ENCODE results near the gene ALDH4A1.
A peak's percentile ranks its signal among the peaks of the same experiment; 100 is the strongest.
"Not testable (repeated sequence)": the region's sequence is repeated elsewhere in the genome, so short reads cannot be mapped to it uniquely, and the experiment has no call there.

ALDH4A1 gene

DNA sequence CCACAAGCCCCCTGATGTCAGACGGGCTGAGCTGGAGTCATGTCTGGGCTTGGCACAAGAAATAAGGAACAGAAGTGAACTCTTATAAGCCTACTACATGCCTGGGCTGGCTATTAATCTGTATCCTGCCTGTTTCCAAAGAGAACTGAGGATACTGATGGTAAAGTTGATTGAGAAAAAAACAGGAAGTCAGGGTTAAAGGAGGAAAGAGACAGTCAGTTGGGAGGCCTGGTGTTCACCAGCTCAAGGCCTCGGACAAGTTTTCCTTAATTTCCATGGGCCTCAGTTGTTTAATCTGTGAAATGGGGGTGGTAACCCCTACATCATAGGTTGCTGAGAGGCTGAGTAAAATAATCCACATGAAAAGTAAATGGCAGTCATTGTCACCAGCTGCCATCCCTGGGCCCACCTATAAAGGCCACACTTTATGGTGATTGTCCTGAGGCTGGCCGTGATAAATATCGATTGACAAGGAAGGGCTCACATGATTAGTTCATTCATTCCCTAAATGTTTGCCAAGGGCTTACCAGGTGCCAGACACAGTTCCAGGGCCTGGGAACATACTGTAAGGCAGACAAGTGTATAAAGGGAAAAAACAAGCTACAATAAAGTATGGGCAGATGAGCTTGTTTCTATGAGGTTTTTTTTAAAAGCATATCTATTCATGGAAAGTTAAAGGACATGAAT, 2.8 kb downstream of the ALDH4A1 start:
- DNase-seq, result no peak

DNA sequence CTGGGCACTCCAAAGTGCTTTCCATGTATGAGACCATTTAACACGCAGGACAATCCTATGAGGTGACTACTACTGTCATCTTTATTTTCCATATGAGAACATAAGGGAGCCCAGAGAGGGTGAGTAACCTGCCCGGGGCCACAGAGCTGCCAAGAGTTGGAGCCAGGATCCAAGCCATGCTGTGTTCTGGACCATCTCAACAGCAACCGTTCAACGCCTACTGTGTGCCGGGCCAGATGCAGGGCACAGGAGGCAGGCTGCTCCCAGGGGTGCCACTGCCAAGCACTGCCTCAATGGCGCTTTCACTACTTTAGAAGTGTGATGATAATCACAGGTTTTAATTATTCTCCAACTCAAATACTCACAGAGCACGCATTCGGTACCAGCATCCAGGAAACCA, 3.8 kb downstream of the ALDH4A1 start:
- no peak for DNase-seq

DNA sequence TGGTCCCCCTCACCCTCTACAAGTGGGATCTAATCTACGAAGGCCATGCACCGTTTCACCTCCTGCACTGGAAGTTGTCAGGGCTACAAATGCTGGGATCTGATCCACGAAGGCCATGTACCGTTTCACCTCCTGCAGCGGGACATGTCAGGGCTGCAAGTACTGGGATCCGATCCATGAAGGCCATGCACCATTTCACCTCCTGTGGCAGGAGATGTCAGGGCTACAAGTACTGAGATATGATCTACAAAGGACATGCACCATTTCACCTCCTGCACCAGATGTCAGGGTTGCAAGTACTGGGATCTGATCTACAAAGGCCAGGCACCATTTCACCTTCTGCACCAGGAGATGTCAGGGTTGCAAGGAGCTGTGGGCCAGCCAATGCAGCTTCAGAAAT, 7.0 kb downstream of the ALDH4A1 start:
- no peak for DNase-seq

DNA sequence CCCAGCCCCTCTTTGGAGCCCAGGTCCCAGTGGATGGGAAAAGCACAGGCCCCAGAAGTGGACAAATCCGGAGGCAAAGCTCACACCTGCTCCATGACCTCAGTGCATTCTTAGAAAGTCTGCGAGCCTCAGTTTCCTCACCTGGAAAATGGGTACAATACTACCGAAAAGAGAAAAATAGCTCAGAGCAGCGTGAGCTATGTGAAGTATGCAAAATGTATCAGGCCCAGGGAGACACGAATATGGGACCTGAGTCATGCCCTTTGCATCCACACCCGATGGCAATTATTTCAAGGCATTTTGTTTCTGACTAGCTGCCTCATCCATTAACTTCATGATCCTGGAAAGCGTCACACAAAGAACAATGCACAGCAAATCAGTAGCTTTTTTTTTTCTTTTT, 9.2 kb downstream of the ALDH4A1 start:
- DNase-seq, result no peak

DNA sequence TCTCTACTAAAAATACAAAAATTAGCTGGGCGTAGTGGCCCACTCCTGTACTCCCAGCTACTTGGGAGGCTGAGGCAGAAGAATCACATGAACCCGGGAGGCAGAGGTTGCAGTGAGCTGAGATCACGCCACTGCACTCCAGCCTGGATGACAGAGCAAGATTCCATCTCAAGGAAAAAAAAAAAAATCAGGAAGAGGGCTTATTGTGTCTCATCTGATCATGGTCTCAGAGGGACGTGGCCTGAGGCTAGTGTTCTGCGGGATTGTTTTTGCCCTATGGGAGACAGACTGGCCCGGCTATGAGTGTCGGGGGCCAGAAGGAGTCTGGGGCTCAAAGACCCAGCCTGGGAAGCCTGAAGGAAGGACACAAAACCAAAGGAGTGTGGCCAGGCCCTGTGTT, 10.5 kb downstream of the ALDH4A1 start:
- DNase-seq, result not testable (repeated sequence)

DNA sequence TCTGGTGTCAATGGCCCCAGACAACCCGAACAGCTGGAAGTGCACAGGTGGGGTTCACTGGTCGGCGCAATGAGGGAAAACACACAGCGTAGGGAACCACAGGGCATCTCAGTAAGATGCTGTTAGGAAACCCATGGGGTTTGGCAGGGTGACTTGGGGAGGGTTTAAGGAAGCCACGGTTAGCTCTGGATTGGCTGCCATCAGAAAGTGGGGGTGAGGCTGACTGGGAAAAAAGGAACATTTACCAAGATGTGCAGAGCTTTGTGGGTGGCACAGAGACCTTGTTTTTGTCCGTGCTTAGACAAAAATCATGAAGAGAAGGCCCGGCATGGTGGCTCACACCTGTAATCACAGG, 11.0 kb downstream of the ALDH4A1 start:
- no peak for DNase-seq

DNA sequence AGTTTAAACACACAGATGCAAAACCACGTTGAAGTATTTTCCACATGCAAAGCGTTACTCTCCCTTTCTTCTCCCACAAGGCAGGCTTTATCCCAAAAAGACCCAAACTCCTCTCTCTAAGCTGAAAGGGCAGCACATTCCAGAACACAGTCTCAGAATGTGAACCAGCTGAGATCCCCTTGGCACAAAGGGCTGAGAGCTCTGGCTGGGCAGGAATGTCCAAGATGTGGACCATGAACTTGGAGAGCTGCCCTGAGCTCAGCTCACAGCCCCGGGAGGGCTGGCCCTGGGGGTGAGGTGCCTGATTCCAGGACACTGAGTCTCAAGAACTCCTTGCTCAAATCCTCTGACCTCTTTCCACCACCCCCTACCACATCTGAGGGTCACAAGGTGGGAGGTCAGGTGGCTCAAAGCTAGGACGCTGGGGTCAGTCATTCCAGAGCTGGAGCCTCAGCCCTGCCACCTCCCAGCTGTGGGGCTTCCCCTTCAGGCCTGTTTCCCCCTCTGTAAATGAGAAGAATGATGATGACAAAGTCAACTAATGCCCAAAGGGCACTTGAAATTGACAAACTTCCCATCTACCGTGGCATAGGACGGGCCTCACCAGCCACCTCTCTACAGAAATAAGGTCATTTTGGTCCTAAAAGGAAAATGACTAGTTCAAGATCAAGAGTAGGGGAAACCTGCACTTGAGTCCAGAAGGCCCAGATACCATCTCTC, 11.5 kb downstream of the ALDH4A1 start:
- DNase-seq, result no peak

DNA sequence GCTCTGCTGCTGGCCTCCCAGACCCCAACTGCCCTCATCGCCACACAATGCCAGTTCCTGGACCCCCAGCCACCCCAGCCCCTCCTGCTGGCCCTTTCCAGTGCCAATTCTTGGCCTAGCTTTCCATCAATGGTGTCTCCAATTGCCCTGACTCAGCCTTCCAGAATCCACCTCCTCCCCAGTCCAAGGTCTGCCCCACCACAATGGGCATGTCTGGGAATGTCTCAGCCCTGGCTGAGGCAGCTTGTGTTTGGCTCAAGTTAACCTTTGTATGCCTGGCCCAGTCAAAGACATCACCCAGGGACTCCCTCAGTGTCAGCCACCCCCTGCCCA, 16.4 kb downstream of the ALDH4A1 start:
- DNase-seq, result no peak

DNA sequence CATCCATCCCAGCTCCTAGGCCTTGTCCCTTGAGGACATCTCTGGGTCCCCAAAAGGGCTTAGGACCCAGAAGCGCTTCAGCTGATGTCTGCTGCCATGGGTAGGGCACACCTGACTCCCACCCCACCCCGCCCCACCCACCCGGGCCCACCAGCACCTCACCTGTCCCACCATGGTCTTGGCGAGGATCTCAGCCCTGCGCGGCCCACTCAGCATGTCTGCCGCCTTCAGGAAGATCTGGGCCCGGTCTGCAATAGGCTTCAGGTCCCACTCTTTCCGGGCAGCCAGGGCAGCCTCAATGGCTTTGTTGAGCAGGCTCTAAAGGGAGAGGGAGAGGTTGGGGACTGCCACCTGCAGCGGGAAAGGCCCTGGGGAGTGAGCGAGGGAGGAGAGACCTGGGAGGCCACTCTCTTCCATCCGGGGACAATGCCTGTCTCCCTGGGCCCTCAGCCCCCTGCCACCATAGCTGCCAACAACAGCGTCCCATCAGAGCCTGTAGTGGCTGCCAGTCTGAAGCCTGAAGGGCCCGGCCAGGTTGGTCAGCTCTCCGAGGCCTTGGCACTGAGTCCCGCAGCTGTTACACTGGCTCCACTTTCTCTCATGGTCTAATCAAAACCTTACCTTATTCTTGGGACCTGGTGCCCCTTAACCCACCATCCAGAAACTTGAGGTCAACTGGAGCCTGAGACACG, 16.9 kb downstream of the ALDH4A1 start:
- no peak for DNase-seq

DNA sequence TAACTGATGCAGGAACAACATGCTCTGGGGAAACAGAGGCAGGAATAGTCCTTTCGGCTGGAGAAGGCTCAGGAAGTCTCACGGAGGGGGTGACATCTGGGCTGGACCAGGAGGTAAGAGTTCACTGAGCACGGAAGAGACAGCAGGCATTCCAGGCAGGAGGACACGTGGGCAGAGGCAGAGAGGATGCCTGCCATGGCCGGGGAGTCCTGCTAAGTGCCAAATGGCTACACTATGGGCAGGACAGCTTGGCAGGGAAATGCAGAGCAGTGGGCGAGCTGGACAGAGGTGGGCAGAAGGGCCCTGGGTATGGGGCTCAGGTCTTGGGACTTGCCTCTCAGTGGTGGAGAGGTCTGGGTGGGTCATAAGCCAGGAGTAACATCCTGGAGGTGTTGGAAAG, 17.6 kb downstream of the ALDH4A1 start:
- DNase-seq, result no peak

DNA sequence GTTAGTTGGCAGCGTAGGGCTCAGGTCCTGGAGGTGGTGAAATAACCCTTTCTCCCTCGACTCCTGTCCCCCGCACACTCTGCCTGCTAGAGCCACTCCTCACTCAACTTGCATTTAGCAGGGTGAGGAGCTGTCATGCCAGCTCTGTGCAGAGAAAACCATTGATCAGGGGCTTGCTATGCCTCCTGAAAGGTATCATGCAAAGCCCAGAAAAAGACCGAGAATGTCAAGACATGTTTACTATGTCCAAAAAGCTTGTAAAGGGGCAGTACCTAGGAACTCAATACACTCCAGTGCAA, 18.0 kb downstream of the ALDH4A1 start:
- no peak for DNase-seq

DNA sequence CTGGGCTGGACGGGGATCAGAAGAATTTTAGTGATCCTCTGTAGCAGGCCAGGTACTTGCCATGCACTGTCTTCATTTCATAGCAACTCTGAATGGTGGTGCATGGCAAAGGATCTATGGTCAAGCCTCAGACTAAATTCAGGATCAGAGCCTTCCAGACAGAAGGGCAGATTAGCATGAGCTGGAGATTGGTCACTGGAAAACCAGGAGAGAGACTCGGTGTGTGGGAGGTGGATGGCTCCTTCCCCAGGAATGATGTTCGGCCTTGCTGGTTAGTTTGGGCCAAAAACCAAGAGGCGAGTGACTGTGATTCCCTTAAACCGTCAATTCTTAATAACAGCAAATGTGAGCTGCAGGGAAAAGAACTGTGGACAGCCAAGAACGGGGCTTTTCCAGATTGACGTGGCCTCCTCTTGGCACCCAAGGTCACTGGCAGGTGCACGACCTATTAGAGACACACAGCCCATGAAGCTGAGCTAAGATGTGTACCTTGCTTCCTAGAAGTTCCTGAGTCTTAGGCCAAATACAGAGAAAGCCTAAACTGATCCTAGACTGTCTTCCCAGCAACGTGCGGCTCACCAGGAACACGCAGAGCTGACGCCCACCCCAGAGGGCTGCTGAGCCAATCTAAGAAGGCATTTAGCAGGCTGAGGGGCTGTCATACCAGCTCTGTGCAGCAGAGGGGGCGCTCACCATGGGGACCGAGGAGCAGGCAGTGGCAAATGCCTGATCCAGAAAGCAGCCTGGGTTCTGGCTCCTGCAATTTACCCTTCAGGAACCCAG, 18.5 kb downstream of the ALDH4A1 start:
- DNase-seq, result peak; percentile 84

DNA sequence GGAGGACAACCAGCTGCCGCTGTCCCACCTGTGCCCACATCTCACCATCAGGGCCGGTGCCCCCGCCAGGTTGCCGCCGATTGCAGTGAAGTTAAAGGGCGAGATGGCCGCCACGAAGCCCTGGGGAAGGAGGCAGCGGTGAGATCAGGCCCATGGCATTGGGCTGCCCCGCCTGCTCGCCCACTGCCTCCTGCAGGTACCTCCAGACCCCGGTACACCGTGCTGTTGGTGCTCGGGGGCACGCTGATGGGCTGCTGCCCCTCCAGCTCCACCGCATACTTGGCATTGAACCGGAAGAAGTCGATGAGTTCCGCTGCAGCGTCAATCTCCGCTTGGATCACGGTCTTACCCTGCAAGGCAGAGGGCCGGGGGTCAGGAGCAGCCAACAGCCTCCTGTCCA, 19.3 kb downstream of the ALDH4A1 start:
- DNase-seq, result no peak

DNA sequence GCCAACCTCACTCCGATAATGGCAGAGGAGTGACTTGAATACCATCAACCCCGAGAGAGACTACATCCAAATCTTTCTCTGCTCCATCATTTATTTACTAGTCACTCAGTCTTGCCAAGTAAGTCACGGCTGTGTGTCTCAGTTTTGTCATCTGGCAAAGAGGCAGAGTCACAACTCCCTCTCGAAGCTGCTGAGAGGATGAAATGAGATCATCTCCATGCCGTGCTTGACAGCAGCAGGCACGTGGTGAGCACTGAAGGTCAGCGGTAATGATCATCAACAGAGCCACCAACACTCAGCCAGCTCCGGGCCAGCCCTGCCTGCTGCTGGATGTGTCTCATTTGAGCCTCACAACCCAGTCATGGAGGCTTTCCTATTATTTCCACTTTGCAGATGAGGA, 19.9 kb downstream of the ALDH4A1 start:
- no peak for DNase-seq

DNA sequence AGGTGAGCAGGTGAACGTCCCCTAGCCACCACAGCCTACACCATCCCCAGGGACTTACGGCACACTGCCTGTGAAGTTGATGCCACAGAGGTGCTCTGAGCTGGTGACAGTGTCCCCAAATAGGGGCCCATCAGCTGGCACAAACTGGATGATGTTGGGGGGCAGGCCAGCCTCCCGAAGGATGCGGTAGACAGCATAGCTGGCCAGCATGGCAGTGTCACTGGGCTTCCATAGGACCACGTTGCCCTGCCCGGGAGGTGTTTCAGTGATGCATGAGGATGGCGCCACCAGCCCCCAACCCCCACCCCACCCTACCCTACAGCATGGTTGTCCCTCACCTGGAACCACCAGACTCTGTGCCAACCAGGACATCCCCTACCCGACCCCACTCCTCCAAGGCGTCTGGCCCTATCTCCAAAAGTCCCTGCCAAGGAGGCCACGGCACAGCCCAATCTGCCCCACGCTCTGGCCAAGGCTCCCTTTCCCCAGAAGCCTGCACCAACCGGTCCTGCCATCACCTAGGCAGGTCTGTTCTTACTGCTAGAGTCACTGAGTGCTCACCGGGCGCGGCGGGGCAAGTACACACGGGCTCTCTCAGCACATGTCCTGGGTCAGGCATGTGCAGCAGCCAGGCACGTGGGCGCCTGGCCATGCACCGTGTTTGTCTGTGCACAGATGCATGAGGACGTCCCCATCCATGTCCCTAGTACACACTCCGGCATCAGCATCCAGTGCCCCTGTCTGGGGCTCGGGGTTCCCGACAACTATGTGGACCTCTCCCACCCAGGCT, 20.5 kb downstream of the ALDH4A1 start:
- DNase-seq, result no peak

DNA sequence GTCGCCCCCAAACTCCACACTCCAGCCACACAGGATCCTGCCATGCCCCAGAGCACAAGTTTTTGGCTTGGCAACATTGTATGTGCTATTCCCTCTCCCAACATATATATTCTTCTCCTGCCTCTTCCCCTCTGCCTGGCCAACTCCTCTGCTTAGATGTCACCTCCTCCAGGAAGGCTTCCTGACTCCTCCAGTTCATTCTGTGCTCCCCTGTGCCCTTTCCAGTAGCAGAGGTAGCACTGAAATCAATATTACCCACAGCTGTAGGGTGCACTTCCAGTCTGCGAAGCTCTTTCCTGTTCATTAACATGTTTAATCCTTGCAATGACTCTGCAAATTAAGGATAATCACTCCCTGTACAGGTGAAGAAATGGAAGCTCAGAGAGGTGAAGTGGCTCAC, 21.2 kb downstream of the ALDH4A1 start:
- DNase-seq, result no peak

DNA sequence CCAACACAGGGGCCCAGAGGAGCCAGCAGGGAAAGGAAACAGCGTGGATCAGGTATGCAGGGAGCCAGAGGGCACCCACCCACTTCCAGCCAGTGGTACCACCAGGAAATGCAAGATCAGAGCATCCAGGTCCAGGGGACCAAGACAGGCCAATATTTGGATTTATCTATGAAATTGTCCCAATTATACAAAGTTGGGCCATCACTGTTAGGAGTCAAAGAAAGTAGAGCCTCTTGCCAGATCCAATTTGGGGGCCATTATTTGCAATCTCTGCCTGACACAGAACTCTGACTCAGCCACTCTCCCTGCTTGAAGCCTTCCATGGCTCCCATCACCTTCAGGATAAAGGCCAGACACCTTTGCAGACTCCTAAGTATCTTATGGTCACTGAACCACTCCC, 21.8 kb downstream of the ALDH4A1 start:
- DNase-seq, result no peak

DNA sequence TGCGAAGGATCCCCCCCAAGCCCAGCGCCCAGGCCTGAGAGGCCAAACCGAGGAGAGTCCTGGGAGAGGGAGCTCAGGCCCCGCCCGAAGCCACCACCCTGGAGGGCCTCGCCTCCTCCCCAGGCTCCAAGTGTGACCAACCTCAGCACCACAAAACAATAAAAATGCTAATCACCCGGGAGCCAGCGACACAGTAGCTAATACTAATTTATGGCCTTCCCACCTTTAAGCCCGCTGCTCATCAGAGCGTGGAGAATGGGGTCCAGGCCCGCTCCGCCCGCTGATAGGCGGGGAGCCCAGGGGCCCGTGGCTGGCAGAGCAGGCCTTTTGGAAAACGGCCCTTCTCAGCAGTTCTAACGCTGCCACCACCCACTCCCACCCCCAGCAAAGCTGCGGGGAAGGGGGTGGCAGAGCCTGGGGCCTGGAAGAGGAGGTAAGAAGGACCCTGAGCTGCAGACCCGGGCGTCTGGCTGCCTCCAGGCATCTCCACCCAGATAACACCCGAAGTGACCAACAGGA, 22.5 kb downstream of the ALDH4A1 start:
- no peak for DNase-seq

DNA sequence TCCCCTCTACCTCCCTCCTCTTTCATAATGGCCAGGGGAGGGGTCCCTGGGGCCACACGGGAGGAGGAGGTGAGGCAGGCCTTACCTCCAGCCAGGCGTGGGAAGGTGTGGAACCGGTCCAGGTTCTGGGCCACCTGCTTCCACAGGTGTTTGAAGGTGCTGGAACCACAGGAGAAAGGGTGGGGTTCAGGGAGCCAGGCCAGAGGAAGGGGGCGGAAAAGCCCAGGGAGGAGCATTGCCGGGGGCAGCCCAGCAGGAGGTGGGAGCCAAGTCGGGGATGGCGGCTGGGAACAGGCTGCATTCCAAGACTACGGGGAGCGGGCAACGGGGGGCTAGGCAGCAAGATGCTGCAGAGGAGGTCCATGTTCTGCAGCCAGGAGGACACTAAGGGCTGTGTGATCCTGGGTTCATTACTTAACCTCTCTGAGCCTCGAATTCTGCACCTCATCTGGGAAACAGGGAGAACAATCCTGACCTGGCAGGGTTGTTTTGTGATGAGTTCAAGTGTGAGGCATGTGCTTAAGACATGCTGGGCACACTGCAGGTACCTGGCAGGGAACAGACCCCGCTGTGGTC, 23.1 kb downstream of the ALDH4A1 start:
- no peak for DNase-seq

DNA sequence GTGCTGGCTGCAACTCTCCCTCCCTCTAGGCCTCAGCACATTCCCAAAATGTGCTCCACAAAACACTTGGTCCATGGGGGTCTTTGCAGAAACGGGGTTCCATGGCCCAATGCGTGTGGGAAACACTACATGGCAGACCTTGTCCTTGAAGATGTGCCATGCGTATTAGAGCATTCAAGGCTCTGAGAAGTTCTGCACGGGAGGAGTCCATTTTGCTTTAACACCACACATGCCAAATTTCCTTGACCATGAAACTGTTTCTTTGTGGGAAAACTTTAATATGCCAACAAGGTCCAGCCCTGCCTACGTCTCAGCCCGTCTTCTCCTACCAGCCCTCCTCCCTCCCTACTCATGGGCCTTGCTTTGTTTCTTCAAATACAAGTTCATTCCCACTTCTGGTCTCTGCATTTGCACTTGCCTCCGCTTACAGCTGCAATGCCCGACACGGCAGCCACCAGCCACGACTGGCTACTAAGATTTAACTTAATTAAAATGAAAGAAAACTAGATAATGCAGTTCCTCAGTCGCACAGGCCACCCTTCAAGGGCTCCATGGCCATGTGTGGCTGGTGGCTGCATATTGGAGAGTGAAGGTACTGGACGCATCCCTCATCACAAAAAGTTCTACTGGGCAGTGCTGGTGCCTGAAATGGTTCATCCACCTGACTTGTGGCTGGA, 23.7 kb downstream of the ALDH4A1 start:
- DNase-seq, result no peak

DNA sequence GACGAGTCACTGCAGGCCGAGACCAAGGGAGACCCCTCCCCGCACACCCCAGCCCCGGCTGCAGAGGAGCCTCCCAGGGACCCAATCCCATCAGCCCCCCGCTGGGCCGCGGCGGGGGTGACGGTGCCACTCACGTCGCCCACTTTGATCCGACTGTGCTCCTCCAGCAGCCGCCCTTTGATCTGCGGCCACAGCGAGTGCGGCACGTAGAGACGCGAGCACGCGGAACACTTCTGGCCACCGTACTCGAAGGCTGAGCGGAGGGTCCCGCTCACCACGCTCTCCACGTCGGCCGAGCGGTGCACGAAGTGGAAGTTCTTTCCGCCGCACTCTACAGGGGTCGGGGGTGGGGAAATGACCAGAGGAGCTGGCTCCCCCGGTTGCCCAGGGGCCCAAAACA, 25.1 kb downstream of the ALDH4A1 start:
- no peak for DNase-seq

DNA sequence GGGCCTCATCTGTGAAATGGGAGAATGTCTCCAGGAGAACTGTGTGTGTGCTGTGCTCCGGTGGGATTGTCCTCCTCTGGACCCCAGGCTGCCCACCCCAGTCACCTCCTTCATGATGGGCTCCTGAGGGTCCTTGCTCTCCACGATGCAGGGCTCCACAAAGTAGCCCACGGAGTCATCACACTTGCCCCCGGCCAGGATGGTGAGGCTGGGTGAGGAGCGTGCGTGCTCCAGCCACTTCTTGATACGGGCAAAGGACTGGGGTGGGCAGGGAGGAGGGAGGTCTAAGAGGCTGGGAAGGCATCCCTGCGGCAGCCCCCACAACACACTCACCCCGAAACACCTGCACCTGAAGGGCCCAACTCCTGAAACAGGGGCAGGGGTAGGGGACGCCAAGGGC, 26.1 kb downstream of the ALDH4A1 start:
- no peak for DNase-seq

Data from stimulated activated CD4-positive, alpha-beta T cell treated with anti-CD3 and anti-CD28 coated beads, Interleukin-15, amount 100 ng/mL, for 24 hours (primary cell).